Fibroblast of mammary gland (primary cell): ENCODE measurements around the gene CCL23.

Experiments used
- DNase-seq: peaks from one replicate; pipeline ENCODE4 v3.0.0-alpha.2; 2010; ENCODE audit warnings: low read depth
- H3K4me3 ChIP-seq: 2 replicates; pipeline ENCODE4 v1.5.1; 2011; ENCODE audit warnings: low read depth, mild to moderate bottlenecking, low read length, moderate library complexity; ENCODE audit not compliant: control insufficient read depth
- TF ChIP-seq, protein P1 (sequence below): conservative IDR thresholded peaks from 2 replicates; pipeline ENCODE4 v1.5.1; 2011; ENCODE audit warnings: low read depth, low read length, inconsistent platforms; ENCODE audit not compliant: control insufficient read depth, insufficient read depth

Gene CCL23

DNA sequence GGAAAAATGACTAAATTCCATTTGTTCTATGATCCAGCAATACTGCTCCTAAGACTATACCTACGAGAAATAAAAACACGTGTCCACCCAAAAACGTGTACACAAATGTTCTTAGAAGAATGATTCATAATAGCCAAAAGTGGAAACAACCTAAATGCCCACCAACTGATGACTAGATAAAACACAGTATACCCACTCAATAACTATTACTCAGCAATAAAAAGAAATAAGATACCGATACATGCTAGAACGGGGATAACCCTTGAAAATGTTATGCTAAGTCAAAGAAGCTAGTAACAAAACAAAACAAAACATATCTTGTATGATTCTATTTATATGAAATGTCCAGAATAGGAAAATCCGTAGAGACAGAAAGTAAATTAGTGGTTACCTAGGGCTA lies 54.1 kb downstream of the CCL23 start:
- TF ChIP-seq, protein P1, sequence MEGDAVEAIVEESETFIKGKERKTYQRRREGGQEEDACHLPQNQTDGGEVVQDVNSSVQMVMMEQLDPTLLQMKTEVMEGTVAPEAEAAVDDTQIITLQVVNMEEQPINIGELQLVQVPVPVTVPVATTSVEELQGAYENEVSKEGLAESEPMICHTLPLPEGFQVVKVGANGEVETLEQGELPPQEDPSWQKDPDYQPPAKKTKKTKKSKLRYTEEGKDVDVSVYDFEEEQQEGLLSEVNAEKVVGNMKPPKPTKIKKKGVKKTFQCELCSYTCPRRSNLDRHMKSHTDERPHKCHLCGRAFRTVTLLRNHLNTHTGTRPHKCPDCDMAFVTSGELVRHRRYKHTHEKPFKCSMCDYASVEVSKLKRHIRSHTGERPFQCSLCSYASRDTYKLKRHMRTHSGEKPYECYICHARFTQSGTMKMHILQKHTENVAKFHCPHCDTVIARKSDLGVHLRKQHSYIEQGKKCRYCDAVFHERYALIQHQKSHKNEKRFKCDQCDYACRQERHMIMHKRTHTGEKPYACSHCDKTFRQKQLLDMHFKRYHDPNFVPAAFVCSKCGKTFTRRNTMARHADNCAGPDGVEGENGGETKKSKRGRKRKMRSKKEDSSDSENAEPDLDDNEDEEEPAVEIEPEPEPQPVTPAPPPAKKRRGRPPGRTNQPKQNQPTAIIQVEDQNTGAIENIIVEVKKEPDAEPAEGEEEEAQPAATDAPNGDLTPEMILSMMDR: no peak
- H3K4me3 ChIP-seq: no peak overlapping the region
- no peak for DNase-seq
